Renal pelvis (tissue), 12 donors: ENCODE results near the gene TLCD3B. TPM values are rescaled to one million over a fixed set of nuclear protein-coding genes. Genes with fewer than 3 reads are reported as not detected.

Source experiments
- DNase-seq: peaks from one replicate; pipeline ENCODE4 v3.0.0-alpha.2; 2013
- long read RNA-seq, 16 experiments: transcript quantifications; one replicate each; lab custom pipeline, GENCODE V29; 2026
- polyA plus RNA-seq, 3 donors: library from polyadenylated mRNA; unstranded; fragments of 120-200 nt; gene quantifications; one replicate each; pipeline ENCODE4 v1.2.1, GENCODE V29; 2013; ENCODE audit not compliant: insufficient read length in 3 of 3

Gene TLCD3B, protein sequence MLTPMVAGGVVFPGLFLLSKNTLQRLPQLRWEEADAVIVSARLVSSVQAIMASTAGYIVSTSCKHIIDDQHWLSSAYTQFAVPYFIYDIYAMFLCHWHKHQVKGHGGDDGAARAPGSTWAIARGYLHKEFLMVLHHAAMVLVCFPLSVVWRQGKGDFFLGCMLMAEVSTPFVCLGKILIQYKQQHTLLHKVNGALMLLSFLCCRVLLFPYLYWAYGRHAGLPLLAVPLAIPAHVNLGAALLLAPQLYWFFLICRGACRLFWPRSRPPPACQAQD
- polyA plus RNA-seq, result 1 to 10 TPM; 1.2 to 1.7 (median 1.2) TPM
- long read RNA-seq, donor 1, result 0 reads
- long read RNA-seq, donor 2, result 0 reads
- long read RNA-seq, donor 3, partial matches to known transcripts, result 14 of 32 reads
- long read RNA-seq, donor 3, other reads (novel, unspliced or antisense), result 18 of 32 reads
- long read RNA-seq, donor 4, result 0 reads
- long read RNA-seq, donor 5, result 0 reads
- long read RNA-seq, donor 6, partial matches to known transcripts, result 0 of 2 reads
- long read RNA-seq, donor 6, other reads (novel, unspliced or antisense), result 0 of 2 reads
- long read RNA-seq, donor 7, result 0 reads
- long read RNA-seq, donor 8, result 0 reads
- long read RNA-seq, donor 9, partial matches to known transcripts, result 57 of 57 reads
- long read RNA-seq, donor 9, other reads (novel, unspliced or antisense), result 0 of 57 reads
- long read RNA-seq, donor 10, partial matches to known transcripts, result 0 of 2 reads
- long read RNA-seq, donor 10, other reads (novel, unspliced or antisense), result 0 of 2 reads
- long read RNA-seq, donor 11, partial matches to known transcripts, result 183 of 472 reads
- long read RNA-seq, donor 11, other reads (novel, unspliced or antisense), result 289 of 472 reads
- long read RNA-seq, donor 12, partial matches to known transcripts, result 706 of 707 reads
- long read RNA-seq, donor 12, other reads (novel, unspliced or antisense), result 0 of 707 reads
- long read RNA-seq, donor 13, result 0 reads
- long read RNA-seq, donor 14, result 0 reads
- long read RNA-seq, donor 15, result 0 reads
- long read RNA-seq, donor 16, result 0 reads

DNA sequence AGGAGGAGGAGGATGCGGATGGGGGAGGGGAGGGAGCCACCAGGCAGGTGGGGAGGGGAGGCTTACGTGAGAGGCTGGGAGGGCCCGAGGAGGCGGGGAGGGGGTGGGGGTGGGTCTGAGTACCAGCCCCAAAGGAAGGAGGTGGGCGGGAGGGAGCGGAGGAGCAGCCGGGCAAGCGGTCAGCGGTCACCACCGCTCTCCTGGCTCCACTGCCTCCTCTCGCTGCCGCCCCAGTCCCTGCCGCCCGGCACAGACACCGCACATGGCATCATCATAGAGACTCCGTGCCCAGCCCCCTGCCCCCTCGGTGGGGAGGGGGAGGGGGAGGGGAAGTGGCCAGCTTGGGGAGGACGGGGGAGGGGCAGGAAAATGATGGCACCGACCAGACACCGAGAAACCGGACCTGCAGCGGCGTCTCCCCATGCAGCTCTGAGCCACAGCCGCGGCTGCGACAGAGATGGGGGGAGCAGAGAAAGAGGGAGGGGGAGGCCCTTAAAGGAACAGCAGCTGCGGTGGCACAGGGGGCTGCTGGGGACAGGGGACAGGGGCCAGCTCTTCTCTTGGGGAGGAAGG lies at the start of gene TLCD3B:
Gene TLCD3B, minus strand, starts transcription at position 431 of the 573 bp plus-strand sequence. CDS start 744 bp downstream, outside the sequence.
- DNase-seq, result no peak

DNA sequence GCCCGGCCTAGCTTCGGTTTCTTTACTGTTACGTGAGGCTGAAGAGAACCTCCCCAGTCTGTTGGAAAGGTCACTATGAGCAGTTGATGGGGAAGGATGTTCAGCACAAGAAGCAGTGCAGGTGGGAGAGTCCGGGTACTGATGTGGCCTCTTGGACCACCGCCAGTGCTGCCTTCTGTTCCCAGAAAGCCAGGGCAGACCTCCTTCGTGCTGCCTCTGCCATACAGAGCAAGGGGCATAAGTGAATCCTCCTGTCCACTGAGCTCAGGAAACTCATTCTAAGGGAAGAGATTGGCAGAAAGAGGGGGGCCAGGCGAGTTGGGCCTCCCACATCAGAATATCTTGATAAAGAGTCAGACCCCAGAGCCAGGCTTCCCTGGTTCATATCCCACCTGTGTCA lies 48.4 kb upstream of the TLCD3B start:
- DNase-seq, result no peak

DNA sequence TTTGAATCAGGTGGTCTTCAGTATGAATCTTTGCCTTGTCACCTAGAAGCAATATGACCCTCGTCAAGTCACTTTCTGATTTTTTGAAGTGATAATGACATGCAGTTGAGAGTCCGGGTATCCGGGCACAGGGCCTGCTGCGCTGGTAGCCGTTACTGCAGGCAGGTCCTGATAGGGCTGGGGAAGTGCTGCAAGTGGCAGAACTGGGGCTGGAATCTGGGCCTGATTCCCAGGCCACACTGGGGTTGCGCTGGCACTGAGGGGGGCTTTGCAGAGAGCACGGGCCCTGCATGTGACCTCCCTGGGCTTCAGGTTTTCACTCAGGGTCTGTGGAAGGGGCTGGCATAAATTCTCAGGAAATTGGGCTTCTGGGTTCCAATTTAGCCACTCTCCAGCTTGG lies 47.7 kb upstream of the TLCD3B start:
- DNase-seq, result no peak

DNA sequence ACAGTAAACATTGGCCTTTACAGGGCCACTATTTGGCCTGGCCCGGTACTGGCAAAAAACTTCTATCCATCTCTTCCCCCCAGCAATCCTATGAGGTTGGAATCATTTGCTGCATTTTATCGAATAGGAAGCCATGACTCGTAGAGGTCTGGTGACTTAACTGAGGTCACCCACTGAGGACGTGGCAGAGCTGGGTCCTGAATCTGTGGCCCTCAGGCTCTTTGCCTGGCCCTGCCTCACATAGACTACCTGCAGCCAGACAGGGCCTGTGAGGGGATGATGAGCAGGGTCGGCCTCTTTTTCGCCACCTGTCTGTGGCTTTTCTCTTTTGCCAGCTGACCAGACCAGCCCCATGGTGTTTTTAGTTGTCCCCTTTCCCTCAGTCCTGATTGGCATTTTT lies 46.6 kb upstream of the TLCD3B start:
- no peak for DNase-seq

DNA sequence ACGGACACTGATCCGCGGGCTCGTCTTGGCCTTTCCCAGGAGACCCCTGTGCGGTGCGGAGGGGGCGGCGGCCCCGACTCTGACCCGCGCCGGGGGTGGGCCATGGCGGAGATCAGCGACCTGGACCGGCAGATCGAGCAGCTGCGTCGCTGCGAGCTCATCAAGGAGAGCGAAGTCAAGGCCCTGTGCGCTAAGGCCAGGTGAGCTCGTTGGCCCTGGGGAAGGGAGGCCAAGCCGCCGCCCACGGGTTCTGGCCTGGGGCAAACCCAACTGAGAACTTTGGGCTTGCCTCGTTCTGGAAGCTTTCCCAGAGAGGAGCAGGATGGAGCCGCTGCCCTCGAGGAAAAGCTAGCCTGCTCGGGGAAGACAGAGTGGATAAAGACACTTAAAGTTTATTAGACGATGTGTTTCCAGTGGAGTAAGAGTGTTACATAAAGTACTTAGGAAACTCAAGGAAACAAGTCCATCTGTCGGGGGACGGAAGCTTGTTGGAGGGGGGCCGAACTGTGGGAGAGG lies 45.3 kb upstream of the TLCD3B start:
- DNase-seq, result no peak

DNA sequence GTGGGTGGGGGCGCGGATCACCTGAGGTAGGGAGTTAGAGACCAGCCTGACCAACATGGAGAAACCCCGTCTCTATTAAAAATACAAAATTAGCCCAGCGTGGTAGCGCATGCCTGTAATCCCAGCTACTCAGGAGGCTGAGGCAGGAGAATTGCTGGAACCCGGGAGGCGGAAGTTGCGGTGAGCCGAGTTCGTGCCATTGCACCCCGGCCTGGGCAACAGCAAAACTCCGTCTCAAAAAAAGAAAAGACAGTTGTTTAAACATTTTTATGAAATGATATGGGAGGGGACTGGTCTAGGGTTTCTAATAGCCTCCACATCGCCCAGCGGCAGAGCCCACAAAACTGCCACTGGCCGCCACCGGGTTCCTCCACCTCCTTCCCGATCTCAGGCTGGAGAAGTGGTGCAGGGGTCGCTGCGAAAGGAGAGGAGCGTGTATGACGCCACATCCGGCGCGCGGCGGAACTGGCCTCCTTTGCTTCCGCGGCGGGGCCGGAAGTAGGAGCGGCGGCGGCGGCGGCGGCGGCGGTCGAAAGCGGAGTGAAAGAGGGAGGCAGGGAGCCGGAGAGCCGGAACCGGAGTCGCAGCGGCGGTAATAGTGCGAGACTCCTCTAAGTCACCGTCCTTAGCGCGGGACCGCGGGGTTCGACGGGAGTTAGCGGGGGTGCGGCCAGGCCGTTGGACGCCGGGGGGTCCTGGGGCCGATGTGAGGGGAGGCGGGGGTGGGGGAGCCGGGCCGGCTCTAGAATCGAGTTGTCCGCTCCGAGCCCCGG lies 44.6 kb upstream of the TLCD3B start, which contains the start of gene PPP4C:
Gene PPP4C, plus strand, starts transcription at position 492 of the 773 bp plus-strand sequence. CDS start 384 bp downstream, outside the sequence.
- peak; percentile 92 for DNase-seq

DNA sequence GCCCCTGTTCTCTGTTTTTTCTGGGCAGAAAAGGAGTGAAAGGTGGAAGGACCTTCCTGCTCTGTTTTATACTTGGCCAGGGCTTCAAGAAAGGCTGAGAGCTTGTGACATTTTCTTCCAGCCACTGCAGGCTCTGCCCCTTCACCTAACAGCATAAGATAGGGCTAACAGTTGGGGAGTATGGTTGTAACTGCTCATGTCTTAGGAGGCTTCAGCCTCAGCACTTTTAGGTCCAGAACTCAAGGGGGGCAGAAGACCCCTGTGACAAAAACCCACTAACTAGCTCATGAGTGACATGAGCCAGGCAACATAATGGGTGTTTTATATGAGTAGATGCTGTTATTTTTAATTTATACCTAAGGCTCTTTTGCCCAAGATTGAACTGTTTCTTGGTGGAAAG lies 39.4 kb upstream of the TLCD3B start:
- DNase-seq, result no peak

DNA sequence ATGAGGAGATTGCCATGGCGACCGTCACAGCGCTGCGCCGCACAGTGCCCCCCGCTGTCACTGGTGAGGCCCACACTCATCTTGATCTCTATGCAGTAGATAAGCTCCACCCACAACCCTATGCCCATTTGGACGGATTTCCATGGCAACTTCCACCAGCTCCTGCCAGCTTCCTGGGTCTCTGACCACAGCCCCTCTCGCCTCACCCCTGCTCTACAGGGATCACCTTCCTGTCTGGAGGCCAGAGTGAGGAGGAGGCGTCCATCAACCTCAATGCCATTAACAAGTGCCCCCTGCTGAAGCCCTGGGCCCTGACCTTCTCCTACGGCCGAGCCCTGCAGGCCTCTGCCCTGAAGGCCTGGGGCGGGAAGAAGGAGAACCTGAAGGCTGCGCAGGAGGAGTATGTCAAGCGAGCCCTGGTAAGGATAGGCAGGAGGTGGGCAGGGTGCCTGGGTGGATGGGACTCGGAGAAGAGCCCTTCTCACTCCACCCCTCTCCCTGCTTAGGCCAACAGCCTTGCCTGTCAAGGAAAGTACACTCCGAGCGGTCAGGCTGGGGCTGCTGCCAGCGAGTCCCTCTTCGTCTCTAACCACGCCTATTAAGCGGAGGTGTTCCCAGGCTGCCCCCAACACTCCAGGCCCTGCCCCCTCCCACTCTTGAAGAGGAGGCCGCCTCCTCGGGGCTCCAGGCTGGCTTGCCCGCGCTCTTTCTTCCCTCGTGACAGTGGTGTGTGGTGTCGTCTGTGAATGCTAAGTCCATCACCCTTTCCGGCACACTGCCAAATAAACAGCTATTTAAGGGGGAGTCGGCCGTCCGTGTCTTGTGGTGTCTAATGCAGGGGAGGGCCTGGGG lies 38.8 kb upstream of the TLCD3B start:
- no peak for DNase-seq

DNA sequence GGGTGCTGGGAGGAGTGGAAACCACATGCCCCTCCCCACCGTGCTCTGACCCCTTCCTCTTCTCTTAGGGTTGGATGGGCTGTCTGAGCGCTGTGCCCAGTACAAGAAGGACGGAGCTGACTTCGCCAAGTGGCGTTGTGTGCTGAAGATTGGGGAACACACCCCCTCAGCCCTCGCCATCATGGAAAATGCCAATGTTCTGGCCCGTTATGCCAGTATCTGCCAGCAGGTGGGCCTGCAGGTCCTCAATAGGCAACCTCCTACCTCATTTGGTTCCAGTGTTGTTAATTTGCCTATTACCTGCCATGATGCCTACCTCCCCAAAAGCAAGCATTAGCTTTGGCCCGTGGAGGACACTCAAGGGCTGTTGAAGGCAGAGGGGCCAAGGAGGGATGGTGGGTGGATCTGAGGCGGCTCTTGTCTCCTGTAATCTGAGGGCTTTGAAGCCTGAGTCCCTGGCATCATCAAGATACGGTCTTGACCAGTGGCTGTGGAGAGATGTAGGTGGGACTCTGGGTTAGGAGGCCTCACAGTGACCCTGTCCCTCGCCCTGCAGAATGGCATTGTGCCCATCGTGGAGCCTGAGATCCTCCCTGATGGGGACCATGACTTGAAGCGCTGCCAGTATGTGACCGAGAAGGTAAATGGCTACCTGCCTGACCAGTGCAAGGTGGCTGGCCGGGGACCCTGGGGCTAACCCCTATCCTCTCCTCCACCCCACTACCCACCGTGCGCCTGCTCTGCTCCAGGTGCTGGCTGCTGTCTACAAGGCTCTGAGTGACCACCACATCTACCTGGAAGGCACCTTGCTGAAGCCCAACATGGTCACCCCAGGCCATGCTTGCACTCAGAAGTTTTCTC lies 37.9 kb upstream of the TLCD3B start:
- DNase-seq, result no peak

DNA sequence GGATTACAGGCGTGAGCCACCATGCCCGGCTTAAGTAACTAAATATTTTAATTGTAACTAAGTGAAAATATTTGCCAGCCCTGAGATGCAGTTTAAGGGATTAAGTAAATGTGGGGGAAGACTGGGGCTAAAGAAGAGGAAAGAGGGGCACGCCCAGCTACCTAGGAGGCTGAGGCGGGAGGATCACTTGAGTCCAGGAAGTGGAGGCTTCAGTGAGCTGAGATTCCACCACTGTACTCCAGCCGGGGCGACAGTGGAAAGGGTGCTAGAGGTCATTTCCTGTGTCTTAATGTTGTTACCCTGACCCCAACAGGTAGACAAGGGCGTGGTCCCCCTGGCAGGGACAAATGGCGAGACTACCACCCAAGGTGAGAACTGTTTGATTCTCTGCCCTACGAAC lies 37.3 kb upstream of the TLCD3B start:
- no peak for DNase-seq

DNA sequence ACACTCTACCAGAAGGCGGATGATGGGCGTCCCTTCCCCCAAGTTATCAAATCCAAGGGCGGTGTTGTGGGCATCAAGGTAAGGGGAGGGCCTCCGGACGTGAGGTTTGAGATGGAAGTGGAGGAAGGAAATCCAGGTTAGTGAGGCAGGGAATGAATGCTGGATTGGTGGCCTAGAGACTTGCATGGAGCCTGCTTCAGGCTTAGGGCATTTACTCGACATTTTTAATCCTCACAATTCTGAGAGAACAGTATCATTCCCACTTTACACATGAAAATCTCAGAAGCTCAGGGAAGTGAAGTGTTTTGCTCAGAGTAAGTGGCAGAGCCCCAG lies 36.5 kb upstream of the TLCD3B start:
- DNase-seq, result no peak

DNA sequence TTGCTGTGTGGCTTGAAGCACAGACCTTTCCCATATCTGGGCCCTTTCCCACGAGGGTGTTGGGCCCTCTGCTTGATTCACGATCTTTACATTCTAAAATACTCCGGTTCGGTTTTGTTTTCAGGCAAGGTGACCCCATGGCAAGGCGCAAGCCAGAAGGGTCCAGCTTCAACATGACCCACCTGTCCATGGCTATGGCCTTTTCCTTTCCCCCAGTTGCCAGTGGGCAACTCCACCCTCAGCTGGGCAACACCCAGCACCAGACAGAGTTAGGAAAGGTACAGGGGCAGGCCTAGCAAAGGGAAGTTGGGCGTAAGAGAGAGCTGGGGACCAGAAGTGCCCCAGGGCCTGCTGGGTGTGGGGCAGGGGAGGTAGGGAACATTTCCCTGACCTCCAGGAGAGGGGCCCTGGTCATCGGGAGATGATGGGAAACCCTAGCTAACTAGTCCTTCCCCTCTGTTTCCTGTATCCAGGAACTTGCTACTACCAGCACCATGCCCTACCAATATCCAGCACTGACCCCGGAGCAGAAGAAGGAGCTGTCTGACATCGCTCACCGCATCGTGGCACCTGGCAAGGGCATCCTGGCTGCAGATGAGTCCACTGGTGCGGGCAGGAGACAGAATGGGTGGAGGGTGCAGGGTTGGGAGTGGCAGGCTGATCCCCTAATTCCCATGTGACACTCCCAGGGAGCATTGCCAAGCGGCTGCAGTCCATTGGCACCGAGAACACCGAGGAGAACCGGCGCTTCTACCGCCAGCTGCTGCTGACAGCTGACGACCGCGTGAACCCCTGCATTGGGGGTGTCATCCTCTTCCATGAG lies 35.9 kb upstream of the TLCD3B start:
- no peak for DNase-seq

DNA sequence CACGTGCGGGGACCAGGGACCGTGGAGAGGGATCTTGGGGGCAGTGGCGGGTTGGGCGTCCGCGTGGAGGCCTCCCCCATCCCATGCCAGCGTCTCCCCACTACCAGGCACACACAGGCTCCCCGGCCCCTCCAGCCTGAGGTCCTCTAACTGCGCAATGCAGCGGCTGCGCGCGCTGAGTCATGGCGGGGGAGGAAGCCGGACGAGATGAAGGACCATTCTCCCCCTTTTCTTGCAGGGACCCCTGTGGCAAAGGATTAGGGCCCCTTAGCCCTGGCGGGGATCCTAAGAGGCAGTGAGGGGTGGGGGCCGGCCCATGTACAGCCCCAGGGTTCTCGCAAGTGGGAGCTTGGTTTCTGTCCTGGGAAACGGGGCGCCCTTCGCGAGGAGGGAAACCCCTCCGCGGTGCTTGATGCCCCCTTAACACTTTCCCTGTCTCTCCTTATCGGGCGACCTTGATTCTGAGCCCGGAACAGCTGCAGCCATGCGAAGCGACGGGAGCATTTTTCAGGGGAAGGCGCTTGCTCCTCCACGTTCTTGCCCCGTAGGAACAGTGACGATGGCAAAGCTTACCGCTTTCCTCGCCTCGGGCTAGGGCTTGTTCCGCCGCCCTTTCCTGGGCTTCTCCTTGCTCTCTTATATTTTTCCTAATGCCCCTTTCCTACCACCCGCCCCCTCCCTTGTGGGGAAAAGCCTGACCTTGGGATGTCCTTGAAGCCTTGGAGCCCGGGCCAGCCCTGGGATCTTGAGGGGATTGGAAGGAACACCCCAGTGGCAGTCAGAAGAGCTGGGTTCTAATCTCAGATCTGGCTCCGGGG lies 35.1 kb upstream of the TLCD3B start:
- no peak for DNase-seq

DNA sequence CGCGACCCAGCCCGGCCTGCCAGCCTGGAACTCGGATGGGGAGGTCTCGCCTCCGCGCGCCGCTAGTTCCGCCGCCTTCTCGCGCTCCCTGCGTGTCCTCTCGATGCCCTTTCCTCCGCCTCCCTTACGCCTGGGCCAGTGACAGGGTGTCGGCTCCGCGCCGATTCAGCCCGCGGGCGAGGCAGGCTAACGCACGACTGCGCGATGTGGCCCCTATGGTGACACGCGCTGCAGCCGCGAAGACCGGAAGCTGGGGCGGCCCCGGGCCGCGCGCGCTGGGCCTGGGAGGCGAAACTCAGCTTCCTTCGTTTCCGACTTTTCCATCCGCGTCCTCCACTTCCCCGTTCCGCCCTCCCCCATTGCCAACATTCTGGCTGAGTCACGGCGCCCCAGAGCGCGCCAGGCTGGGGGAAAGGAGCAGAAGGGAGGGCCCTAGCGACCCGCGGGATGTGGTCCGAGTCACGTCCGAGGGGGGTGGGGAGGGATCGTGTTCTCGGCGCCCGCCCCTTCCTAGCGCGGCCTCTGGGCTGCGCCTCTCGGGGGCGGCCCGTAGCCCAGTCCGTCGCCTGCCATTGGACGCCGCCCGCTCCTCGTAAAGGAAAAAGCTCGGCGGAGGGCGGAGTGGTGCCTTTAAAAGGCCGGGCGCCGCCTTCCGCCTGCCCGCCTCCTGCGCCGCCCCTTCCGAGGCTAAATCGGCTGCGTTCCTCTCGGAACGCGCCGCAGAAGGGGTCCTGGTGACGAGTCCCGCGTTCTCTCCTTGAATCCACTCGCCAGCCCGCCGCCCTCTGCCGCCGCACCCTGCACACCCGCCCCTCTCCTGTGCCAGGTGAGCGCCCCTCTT lies 34.3 kb upstream of the TLCD3B start, which contains the start of gene ALDOA:
Gene ALDOA, plus strand, starts transcription at position 659 of the 841 bp plus-strand sequence. CDS start 1,138 bp downstream, outside the sequence.
- peak; percentile 97 for DNase-seq

DNA sequence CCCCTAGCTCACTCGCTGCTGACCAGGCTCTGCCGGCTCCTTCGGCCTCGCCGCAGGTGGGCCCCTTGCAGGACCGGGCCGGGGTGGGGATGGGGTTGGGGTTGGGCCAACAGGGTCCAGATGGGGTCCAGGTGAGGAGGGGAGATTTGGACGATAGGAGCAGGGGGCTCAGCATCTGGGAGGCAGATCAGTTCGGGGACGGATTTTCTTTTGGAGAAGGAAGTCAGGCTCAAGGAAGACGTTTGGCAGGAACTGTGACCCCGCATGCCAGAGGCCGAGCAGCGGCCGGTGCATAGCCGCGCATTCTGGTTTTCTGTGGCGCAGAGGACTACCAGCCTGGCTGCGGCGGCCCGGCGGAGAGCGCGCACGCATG lies 33.6 kb upstream of the TLCD3B start:
- no peak for DNase-seq
